ENCODE data around the gene TASP1. TPM values are rescaled to one million over a fixed set of nuclear protein-coding genes. Genes with fewer than 3 reads are reported as not detected.

TASP1 gene
- total and polyA plus RNA-seq, 10 donors = 6.3 to 21.5 (median 15.5) TPM

- intact Hi-C loops (cut with DNase I; ENCODE audit: low total_unique reads) = loop anchor here (5.0 kb wide), 1 partner anchor 429 kb away; no protein-coding TSS in a partner anchor
- Histone ChIP-seq H3K4me1 (peaks cover 0 to 9% (median 0%) of the 10 kb centered on the region in 6 donors), H3K27me3 (replicated peaks in 1 of 7) (no peaks in the 10 kb centered on the region), H3K4me3 (no peak overlapping the region), H3K27ac (no peak overlapping the region), H3K36me3 (peaks cover 0 to 4% (median 0%) of the 10 kb centered on the region in 6 donors), H3K9me3 (no peaks in the 10 kb centered on the region)
- WGBS, 5 donors = 18 to 27% (median 22%) methylated on average over 2 of the region's 2 CpGs
- no peak for TF ChIP-seq POLR2AphosphoS5 (IDR thresholded peaks at IDR 0.05)
- TF ChIP-seq POLR2A (IDR thresholded peaks at IDR 0.05) = no peak
- TF ChIP-seq CTCF (IDR thresholded peaks at IDR 0.05 in 8 of 11, conservative IDR thresholded peaks at IDR 0.05 in 3 of 11) = peak; percentile 7 to 81 (median 68)
- peak; percentile 86 for DNase-seq
Measured at GRCh38 chr20:13546497-13547131, 92.1 kb downstream of the TASP1 start.

- no peak for DNase-seq
- WGBS, 5 donors = 70 to 92% (median 90%) methylated on average over 2 of the region's 2 CpGs
Measured at GRCh38 chr20:13545790-13546189, 92.9 kb downstream of the TASP1 start.

GRCh38 chr20:13543783-13544182, 94.9 kb downstream of the TASP1 start:
- Histone ChIP-seq H3K27ac (no peak overlapping the region), H3K27me3 (replicated peaks in 1 of 7) (no peaks in the 10 kb centered on the region), H3K4me1 (peaks cover 0 to 9% (median 0%) of the 10 kb centered on the region in 6 donors), H3K9me3 (no peaks in the 10 kb centered on the region), H3K36me3 (no peaks in the 10 kb centered on the region), H3K4me3 (no peak overlapping the region)
- WGBS, 5 donors = 93 to 99% (median 96%) methylated on average over 4 of the region's 4 CpGs
- intact Hi-C loops (cut with DNase I; ENCODE audit: low total_unique reads) = no loop called here
- TF ChIP-seq POLR2AphosphoS5 (IDR thresholded peaks at IDR 0.05) = no peak
- no peak for TF ChIP-seq CTCF (IDR thresholded peaks at IDR 0.05 in 8 of 11, conservative IDR thresholded peaks at IDR 0.05 in 3 of 11)
- TF ChIP-seq POLR2A (IDR thresholded peaks at IDR 0.05) = no peak
- no peak for DNase-seq

More at GRCh38 chr20:13545790-13546189, 92.9 kb downstream of the TASP1 start:
- peaks cover 0 to 9% (median 0%) of the 10 kb centered on the region in 6 donors for H3K4me1 ChIP-seq
- H3K4me3 ChIP-seq = no peak overlapping the region
- intact Hi-C loops (cut with DNase I; ENCODE audit: low total_unique reads) = loop anchor here (5.0 kb wide), 1 partner anchor 428 kb away; no protein-coding TSS in a partner anchor
- TF ChIP-seq POLR2A (IDR thresholded peaks at IDR 0.05) = no peak
- TF ChIP-seq POLR2AphosphoS5 (IDR thresholded peaks at IDR 0.05) = no peak
- TF ChIP-seq CTCF (IDR thresholded peaks at IDR 0.05 in 8 of 11, conservative IDR thresholded peaks at IDR 0.05 in 3 of 11) = no peak
- no peak overlapping the region for H3K27ac ChIP-seq
- no peaks in the 10 kb centered on the region for H3K27me3 ChIP-seq (replicated peaks in 1 of 7)
- H3K36me3 ChIP-seq = no peaks in the 10 kb centered on the region
- H3K9me3 ChIP-seq = no peaks in the 10 kb centered on the region

- TF ChIP-seq CTCF (IDR thresholded peaks at IDR 0.05 in 8 of 11, conservative IDR thresholded peaks at IDR 0.05 in 3 of 11) = no peak
- no peak for TF ChIP-seq POLR2AphosphoS5 (IDR thresholded peaks at IDR 0.05)
- TF ChIP-seq POLR2A (IDR thresholded peaks at IDR 0.05) = no peak
- no peaks in the 10 kb centered on the region for H3K27me3 ChIP-seq (replicated peaks in 1 of 7)
- WGBS, 5 donors = 96 to 99% (median 97%) methylated on average over 4 of the region's 4 CpGs
- peaks cover 0 to 40% (median 6%) of the 10 kb centered on the region in 6 donors for H3K36me3 ChIP-seq
- H3K4me3 ChIP-seq = no peak overlapping the region
- H3K9me3 ChIP-seq = no peaks in the 10 kb centered on the region
- DNase-seq = no peak
- H3K4me1 ChIP-seq = no peaks in the 10 kb centered on the region
- intact Hi-C loops (cut with DNase I; ENCODE audit: low total_unique reads) = no loop called here
- no peak overlapping the region for H3K27ac ChIP-seq
Measured at GRCh38 chr20:13535627-13536026, 103.1 kb downstream of the TASP1 start.

All from spleen (tissue), 11 donors.